ENCODE results near the gene ZBTB8A.
"Not testable (repeated sequence)": the region's sequence is repeated elsewhere in the genome, so short reads cannot be mapped to it uniquely, and the experiment has no call there.

ZBTB8A gene

GRCh38 chr1:32619701-32620485, 80.7 kb downstream of the ZBTB8A start:
- DNase-seq (ENCODE audit: low read depth, low spot score) = no peak

- no peak for DNase-seq (ENCODE audit: low read depth, low spot score)
Observed at GRCh38 chr1:32622205-32622604, 83.0 kb downstream of the ZBTB8A start.

GRCh38 chr1:32622806-32623681, 83.8 kb downstream of the ZBTB8A start:
- no peak for DNase-seq (ENCODE audit: low read depth, low spot score)

GRCh38 chr1:32623775-32624174, 84.5 kb downstream of the ZBTB8A start:
- DNase-seq (ENCODE audit: low read depth, low spot score) = no peak

GRCh38 chr1:32626176-32626575, 86.9 kb downstream of the ZBTB8A start:
- DNase-seq (ENCODE audit: low read depth, low spot score) = no peak

GRCh38 chr1:32627596-32628162, 88.5 kb downstream of the ZBTB8A start:
- DNase-seq (ENCODE audit: low read depth, low spot score) = no peak

GRCh38 chr1:32630173-32630572, 90.9 kb downstream of the ZBTB8A start:
- DNase-seq (ENCODE audit: low read depth, low spot score) = not testable (repeated sequence)

GRCh38 chr1:32632829-32633228, 93.6 kb downstream of the ZBTB8A start:
- no peak for DNase-seq (ENCODE audit: low read depth, low spot score)

- DNase-seq (ENCODE audit: low read depth, low spot score) = no peak
Observed at GRCh38 chr1:32635508-32636277, 96.5 kb downstream of the ZBTB8A start.

- DNase-seq (ENCODE audit: low read depth, low spot score) = no peak
Observed at GRCh38 chr1:32636914-32637645, 97.9 kb downstream of the ZBTB8A start.

- no peak for DNase-seq (ENCODE audit: low read depth, low spot score)
Observed at GRCh38 chr1:32639489-32640075, 100.4 kb downstream of the ZBTB8A start.

GRCh38 chr1:32642292-32642827, 103.1 kb downstream of the ZBTB8A start:
- DNase-seq (ENCODE audit: low read depth, low spot score) = not testable (repeated sequence)

GRCh38 chr1:32644426-32644825, 105.2 kb downstream of the ZBTB8A start:
- no peak for DNase-seq (ENCODE audit: low read depth, low spot score)

GRCh38 chr1:32647308-32648134, 108.3 kb downstream of the ZBTB8A start:
- DNase-seq (ENCODE audit: low read depth, low spot score) = no peak

GRCh38 chr1:32650248-32650751, 111.1 kb downstream of the ZBTB8A start, which contains the start of gene ZBTB8OS:
TSS of gene ZBTB8OS (minus strand) at chr1:32650550. CDS start at chr1:32650529, 21 bp downstream.
- DNase-seq (ENCODE audit: low read depth, low spot score) = peak; percentile 88

GRCh38 chr1:32650752-32651460, 111.7 kb downstream of the ZBTB8A start, which contains the start of gene RBBP4:
TSS of gene RBBP4 (plus strand) at chr1:32651208. CDS start at chr1:32651307, 99 bp downstream.
- DNase-seq (ENCODE audit: low read depth, low spot score) = peak; percentile 82

- DNase-seq (ENCODE audit: low read depth, low spot score) = no peak
Observed at GRCh38 chr1:32651461-32652073, 112.3 kb downstream of the ZBTB8A start.

Measured in iPS DF 19.7 (cell line).